Cardiac muscle cell (in vitro differentiated cells and primary cell): ENCODE data around the gene CENPE. TPM values are rescaled to one million over a fixed set of nuclear protein-coding genes. Genes with fewer than 3 reads are reported as not detected.

Experiments used
- DNase-seq, 2 donors: peaks; one replicate each; pipeline versions ENCODE4 v3.0.0 to v3.0.0-alpha.2; 2010 to 2017; ENCODE audit warnings: low read depth in 1 of 2, low spot score in 1 of 2
- H3K27ac ChIP-seq: fragments of 200-600 bp; sonication (generic); 2 replicates; pipeline ENCODE4 v1.5.1; 2016
- H3K27me3 ChIP-seq: fragments of 200-600 bp; sonication (generic); 2 replicates; pipeline ENCODE4 v1.6.0; 2016; ENCODE audit warnings: control low read depth
- H3K36me3 ChIP-seq: fragments of 200-600 bp; sonication (generic); 2 replicates; pipeline ENCODE4 v1.5.1; 2016; ENCODE audit warnings: control low read depth
- H3K4me1 ChIP-seq: fragments of 200-600 bp; sonication (generic); 2 replicates; pipeline ENCODE4 v1.8.1; 2017; ENCODE audit warnings: low read depth, mild to moderate bottlenecking, mixed run types
- H3K4me3 ChIP-seq: fragments of 200-600 bp; sonication (generic); 2 replicates; pipeline ENCODE4 v1.5.1; 2016; ENCODE audit warnings: mild to moderate bottlenecking
- H3K9me3 ChIP-seq: fragments of 200-600 bp; sonication (generic); 2 replicates; pipeline ENCODE4 v1.5.1; 2017; ENCODE audit warnings: low read depth, mild to moderate bottlenecking, control low read depth
- CTCF ChIP-seq: IDR thresholded peaks from 2 replicates; pipeline ENCODE4 v1.5.1; 2012; ENCODE audit warnings: low read depth, mild to moderate bottlenecking, low read length
- polyA plus RNA-seq: library from polyadenylated mRNA; unstranded; fragments of >200 nt; fragmentation: Nextera tagmentation; extraction: Ambion mirVana; gene quantifications from 2 replicates; pipeline ENCODE4 v1.2.1, GENCODE V29; 2016
- total RNA-seq: library from RNA; depleted of rRNA; stranded (reverse); fragments of >200 nt; gene quantifications from 2 replicates; pipeline ENCODE4 v1.2.3, GENCODE V29; 2016

The CENPE gene
- total and polyA plus RNA-seq, 2 experiments from 2014 or later: 3.5 to 16.4 TPM

- no peak overlapping the region for H3K4me3 ChIP-seq
- H3K27me3 ChIP-seq: no peaks in the 10 kb centered on the region
- H3K36me3 ChIP-seq: peaks cover 21% of the 10 kb centered on the region
- TF ChIP-seq CTCF: no peak
- no peaks in the 10 kb centered on the region for H3K9me3 ChIP-seq
- no peak for DNase-seq
- H3K27ac ChIP-seq: no peak overlapping the region
- H3K4me1 ChIP-seq: no peaks in the 10 kb centered on the region
Measured at GRCh38 chr4:103095080-103095479, 103.1 kb downstream of the CENPE start.

- H3K27me3 ChIP-seq: no peaks in the 10 kb centered on the region
- H3K4me3 ChIP-seq: no peak overlapping the region
- H3K36me3 ChIP-seq: peaks cover 44% of the 10 kb centered on the region
- TF ChIP-seq CTCF: no peak
- no peaks in the 10 kb centered on the region for H3K4me1 ChIP-seq
- DNase-seq: no peak
- H3K27ac ChIP-seq: no peak overlapping the region
- H3K9me3 ChIP-seq: no peaks in the 10 kb centered on the region
Measured at GRCh38 chr4:103092245-103092644, 105.9 kb downstream of the CENPE start.

- Histone ChIP-seq H3K27ac (no peak overlapping the region), H3K4me1 (no peaks in the 10 kb centered on the region), H3K4me3 (no peak overlapping the region), H3K36me3 (peaks cover 49% of the 10 kb centered on the region), H3K9me3 (no peaks in the 10 kb centered on the region), H3K27me3 (no peaks in the 10 kb centered on the region)
- peak; percentile 59 to 74 for DNase-seq
- peak; percentile 43 for TF ChIP-seq CTCF
Measured at GRCh38 chr4:103091601-103092223, 106.4 kb downstream of the CENPE start.

GRCh38 chr4:103089481-103089880 is 108.7 kb downstream of the CENPE start:
- Histone ChIP-seq H3K4me1 (no peaks in the 10 kb centered on the region), H3K9me3 (no peaks in the 10 kb centered on the region), H3K27me3 (no peaks in the 10 kb centered on the region), H3K27ac (no peak overlapping the region), H3K4me3 (no peak overlapping the region), H3K36me3 (peaks cover 68% of the 10 kb centered on the region)
- no peak for TF ChIP-seq CTCF
- DNase-seq: no peak

- DNase-seq: no peak
- peaks cover 66% of the 10 kb centered on the region for H3K36me3 ChIP-seq
Measured at GRCh38 chr4:103086551-103086950, 111.6 kb downstream of the CENPE start.

More at GRCh38 chr4:103086551-103086950, 111.6 kb downstream of the CENPE start:
- Histone ChIP-seq H3K4me3 (no peak overlapping the region), H3K9me3 (no peaks in the 10 kb centered on the region), H3K4me1 (no peaks in the 10 kb centered on the region), H3K27ac (no peak overlapping the region), H3K27me3 (no peaks in the 10 kb centered on the region)
- no peak for TF ChIP-seq CTCF
